ENCODE data around the gene ADAM17.
"Not testable (repeated sequence)": the region's sequence is repeated elsewhere in the genome, so short reads cannot be mapped to it uniquely, and the experiment has no call there.

ADAM17 gene

GRCh38 chr2:9555297-9556120 is at the start of gene ADAM17:
Gene ADAM17 (minus strand): TSS chr2:9555830. CDS start chr2:9555605, 225 bp downstream.
- DNase-seq = peak; percentile 90

DNA sequence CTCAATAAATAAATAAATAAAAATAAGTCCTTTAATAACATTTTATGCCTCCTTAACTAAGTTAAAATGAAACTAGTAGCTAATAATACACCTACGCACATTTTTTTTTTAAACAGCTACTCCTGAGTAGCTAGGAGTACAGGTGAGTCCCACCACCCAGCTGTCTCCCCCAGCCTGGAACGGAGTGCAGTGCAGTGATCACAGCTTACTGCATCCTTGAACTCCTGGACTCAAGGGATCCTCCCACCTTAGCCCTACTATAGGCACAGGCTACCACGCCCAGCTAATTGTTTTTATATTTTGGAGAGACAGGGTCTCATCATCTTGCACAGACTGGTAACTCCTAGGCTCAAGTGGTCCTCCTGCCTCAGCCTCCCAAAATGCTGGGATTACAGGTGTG is 46.8 kb upstream of the ADAM17 start:
- no peak for DNase-seq

DNA sequence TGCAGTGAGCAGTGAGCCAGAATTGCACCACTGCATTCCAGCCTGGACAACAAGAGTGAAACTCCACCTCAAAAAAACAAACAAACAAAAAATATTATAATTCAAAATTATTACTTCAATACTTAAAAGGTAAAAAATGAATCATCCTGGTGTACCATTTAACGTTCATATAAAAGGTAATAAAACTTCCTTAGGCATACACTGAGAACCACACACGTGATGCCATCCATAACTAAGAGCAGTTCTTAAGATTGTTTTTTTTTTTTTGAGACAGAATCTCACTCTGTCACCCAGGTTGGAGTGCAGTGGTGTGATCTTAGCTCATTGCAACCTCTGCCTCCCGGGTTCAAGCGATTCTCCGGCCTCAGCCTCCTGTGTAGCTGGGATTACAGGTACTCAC is 45.8 kb upstream of the ADAM17 start:
- DNase-seq = no peak

- no peak for DNase-seq
These were observed 43.8 kb upstream of the ADAM17 start for GRCh38 chr2:9599430-9599829.

GRCh38 chr2:9596621-9597311 is 41.1 kb upstream of the ADAM17 start:
- DNase-seq = no peak

DNA sequence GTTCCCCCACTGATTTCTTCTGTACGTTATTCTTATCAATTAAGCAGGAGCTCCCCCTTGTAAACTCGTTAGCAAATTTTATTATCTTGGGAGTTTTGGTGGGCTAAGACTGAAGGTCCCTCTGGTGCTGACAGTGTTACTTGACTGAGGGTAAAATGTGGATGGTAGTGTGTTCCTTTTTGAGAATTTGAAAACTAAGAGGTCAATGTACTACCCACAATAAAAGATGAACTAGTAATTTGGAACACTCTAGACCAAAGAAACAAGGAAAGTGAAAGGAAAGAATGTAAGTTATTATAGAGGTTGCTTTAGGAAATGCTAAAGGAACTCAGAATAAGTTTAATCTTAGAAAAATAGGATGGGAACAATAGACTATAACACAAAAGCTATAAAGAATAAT is 40.1 kb upstream of the ADAM17 start:
- no peak for DNase-seq

DNA sequence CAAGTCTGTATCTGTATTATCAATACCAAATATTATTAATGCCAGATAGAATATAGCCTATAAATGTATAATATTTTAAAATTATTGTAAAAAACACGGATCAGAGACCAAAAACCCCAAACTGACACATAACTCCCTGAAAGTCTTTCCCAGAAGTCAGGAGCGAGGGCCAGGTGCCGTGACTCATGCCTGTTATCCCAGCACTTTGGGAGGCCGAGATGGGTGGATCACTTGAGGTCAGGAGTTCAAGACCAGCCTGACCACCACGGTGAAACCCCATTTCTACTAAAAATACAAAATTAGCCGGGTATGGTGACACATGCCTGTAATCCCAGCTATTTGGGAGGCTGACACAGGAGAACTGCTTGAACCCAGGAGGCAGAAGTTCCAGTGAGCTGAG is 39.6 kb upstream of the ADAM17 start:
- not testable (repeated sequence) for DNase-seq

DNA sequence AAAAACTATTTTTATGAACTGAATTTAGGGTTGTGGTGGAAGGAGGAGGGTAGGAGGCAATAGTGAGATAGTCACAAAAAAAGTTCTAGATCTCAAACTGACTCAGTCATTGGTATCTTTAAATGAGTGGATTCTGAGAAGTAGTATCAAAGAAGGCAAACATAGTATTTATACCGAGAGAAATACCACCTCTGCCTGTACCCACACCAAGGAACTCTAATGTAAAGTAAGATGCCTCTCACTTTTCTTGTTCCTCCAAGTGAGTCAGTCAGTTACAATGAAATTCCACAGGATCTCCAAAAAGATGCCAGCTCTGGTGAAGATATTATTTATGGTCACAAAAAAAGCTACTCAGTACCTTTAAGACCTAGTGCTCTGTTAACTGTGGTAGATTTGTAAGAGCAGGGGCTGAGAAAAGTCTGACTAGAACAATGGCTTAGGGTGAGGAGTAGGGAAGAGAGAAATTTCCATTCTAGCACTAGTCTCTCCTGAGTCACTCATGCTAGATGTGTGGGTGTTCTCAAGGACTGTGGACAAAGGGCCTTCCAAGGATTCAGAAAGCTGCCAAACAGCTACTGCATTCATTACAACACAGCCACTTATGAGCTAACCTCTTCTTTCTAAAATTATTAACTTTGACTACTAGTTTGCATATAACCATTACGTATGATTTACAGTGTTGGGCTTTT is 38.9 kb upstream of the ADAM17 start:
- no peak for DNase-seq

DNA sequence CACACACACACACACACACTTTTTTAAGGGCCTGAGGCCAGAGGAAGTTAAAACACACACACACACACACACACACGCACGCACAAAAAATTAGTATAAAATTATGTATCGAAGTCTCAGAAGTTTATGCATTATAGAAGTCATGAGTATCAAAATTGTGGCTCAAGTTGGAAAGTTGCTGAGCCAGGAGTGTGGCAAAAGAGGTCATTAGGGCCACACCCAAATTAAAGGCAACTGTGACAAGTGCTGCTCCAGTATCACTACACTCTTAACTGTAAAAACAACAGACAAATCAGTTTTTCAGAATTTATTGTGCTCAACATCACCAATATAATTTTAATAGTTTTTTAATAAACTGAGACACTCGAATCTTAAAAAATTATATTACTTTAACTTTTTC is 38.3 kb upstream of the ADAM17 start:
- DNase-seq = no peak

DNA sequence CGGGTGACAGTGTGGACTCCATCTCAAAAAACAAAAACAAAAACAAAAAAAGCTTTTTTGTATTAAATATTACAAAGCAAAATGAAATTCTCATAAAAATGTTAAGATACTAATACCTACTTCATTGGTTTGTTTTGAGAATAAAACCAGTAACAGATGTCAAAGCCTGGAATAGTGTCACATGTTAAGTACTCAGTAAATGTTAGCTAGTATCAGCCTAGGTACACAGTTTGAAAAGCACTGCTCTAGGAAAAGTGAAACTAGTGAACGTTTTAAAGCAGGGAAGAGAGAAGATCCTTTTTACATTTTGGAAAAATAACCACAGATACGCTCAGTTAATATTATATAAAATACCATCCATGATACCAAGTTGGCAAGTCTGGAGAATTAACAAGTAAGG is 37.1 kb upstream of the ADAM17 start:
- DNase-seq = no peak

DNA sequence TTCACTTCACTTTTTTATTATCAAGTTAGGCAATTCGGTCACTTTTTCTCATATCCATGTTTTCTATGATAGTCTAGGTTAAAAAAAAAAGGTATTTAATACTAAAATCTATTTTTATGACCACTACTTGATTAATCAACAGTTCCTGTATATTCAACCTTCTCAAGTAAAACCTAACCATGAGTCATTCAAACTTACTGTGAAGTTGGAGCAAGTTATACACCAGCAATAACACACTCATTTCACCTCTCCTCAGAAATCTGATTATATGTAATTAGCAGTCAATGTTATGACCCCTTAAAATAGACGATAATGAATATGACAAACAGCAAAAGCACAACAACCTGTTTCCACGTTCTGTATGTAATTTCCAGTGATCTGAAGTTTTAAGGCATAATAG is 35.0 kb upstream of the ADAM17 start:
- no peak for DNase-seq

GRCh38 chr2:9586465-9586864 is 30.8 kb upstream of the ADAM17 start:
- DNase-seq = no peak

- DNase-seq = no peak
These were observed 29.9 kb upstream of the ADAM17 start for GRCh38 chr2:9585486-9585885.

- not testable (repeated sequence) for DNase-seq
These were observed 29.3 kb upstream of the ADAM17 start for GRCh38 chr2:9584902-9585301.

- no peak for DNase-seq
These were observed 27.0 kb upstream of the ADAM17 start for GRCh38 chr2:9582624-9583023.

DNA sequence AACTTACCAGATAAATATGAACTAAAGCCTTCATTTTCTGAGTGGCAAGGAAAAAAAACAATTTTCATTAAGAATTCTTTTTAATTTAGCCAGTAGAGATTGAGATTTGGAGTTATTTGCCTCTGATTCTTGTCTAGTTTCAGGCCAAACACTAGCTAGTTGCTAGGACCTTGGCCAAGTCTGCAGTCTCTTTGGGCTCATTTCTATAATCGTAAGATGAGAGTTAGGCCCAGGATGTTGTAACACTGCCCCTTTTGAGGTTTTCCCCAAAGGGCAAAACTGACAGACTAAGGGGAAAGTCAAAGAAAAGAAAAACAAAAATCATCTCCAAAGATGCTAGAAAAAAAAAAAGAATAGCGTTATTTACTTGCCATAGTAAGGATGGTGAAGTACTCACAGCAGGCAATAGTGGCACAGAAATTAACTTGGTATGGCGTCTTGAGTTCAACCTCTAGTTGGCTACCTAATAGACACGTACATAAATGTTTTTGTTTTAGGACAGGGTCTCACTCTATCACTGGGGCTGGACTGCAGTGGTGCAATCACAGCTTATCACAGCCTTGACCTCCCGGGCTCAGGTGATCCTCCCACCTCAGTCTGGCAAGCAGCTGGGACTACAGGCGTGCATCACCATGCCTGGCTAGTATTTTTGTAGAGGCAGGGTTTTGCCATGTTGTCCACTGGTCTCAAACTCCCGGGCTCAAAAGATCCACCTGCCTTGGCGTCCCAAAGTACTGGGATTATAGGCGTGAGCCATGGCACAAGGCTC is 23.0 kb upstream of the ADAM17 start:
- no peak for DNase-seq

DNA sequence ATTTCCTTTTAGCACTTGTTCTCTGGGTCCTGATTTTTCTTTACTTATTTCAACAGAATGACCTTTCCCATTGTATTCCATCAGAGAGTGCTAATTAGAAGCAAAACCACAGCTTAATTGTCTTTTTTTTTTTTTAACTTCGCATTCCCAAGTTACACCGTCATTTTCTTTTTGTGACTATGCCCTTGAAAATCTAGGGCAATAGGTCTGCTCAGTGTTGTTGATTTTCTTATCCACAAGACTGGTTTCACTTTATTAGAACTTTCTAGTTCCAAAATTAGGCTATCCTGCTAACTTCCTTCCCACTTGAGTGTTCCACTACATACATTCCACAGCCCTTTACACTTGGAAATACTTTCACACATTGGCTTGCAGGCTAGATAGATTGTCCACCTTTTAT is 18.7 kb upstream of the ADAM17 start:
- no peak for DNase-seq

GRCh38 chr2:9573840-9574239 is 18.2 kb upstream of the ADAM17 start:
- DNase-seq = no peak

DNA sequence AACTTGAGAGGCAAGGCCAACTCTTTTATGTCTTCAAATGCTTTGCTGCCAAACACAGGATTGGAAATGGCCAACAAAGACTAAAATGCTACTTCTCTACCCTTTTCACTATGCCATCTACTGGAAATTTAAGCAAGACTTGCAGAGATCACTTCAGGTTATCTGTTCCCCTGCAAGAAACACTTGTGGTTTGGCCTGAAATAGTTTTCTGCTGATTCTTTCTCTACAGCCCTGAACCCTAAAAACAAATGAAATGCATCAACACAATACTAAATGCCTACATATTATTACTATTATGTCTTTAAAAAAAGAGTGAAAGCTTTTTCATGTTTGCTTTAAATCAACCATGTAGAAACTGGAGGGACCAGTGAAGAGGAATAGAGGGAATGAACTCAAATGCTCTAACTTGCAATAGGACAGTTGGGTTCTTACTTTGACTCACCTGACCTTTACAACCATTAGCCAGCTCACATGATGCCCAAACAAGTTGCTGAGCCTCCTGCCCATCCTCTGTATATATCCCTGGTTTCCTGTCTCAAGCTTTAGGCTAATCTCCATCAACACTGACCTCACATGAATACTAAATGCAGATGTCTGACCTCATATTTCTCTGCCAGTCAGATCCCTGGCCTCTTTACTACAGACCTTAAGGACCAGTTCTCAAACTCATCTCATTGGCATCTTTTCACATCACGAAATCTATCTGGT is 17.5 kb upstream of the ADAM17 start:
- peak; percentile 13 for DNase-seq

- peak; percentile 8 for DNase-seq
These were observed 14.8 kb upstream of the ADAM17 start for GRCh38 chr2:9570182-9571060.

GRCh38 chr2:9565436-9566153 is 10.0 kb upstream of the ADAM17 start:
- no peak for DNase-seq
